Nephron (organoid): ENCODE measurements around the gene OSBPL5.

Experiments used
- H3K27ac Mint-ChIP-seq, 3 experiments: 2 replicates each; pipeline ENCODE4 v1.8.0; 2020; ENCODE audit warnings: mixed read lengths in 3 of 3, mild to moderate bottlenecking in 2 of 3, moderate library complexity in 1 of 3
- H3K27me3 Mint-ChIP-seq: 2 replicates; pipeline ENCODE4 v1.8.0; 2021; ENCODE audit warnings: low read depth, mild to moderate bottlenecking, moderate library complexity, mixed read lengths
- H3K36me3 Mint-ChIP-seq: 2 replicates; pipeline ENCODE4 v1.8.0; 2020; ENCODE audit warnings: low read depth, mixed read lengths
- H3K4me1 Mint-ChIP-seq: 2 replicates; pipeline ENCODE4 v1.8.0; 2020; ENCODE audit warnings: mixed read lengths
- H3K4me3 Mint-ChIP-seq, 3 experiments: 2 replicates each; pipeline ENCODE4 v1.8.0; 2020; ENCODE audit warnings: mild to moderate bottlenecking in 3 of 3, mixed read lengths in 3 of 3, moderate library complexity in 2 of 3
- H3K9me3 Mint-ChIP-seq: 2 replicates; pipeline ENCODE4 v1.8.0; 2020; ENCODE audit warnings: mixed read lengths
- CTCF ChIP-seq, 3 experiments: fragments of 200-600 bp; sonication (generic); IDR thresholded peaks; one replicate each; pipeline ENCODE4 v1.5.0; 2021; ENCODE audit warnings: antibody characterized with exemption in 3 of 3; ENCODE audit not compliant: unreplicated experiment in 3 of 3

Gene OSBPL5

GRCh38 chr11:3107608-3108182 is 57.4 kb downstream of the OSBPL5 start:
- no peak for TF ChIP-seq CTCF (IDR thresholded peaks at IDR 0.05; ENCODE audit: unreplicated experiment in 3 of 3)
- Mint-ChIP-seq H3K4me1 (no peaks in the 10 kb centered on the region), H3K27ac (no peak overlapping the region), H3K9me3 (peaks cover 8% of the 10 kb centered on the region), H3K36me3 (peaks cover 33% of the 10 kb centered on the region), H3K27me3 (no peaks in the 10 kb centered on the region), H3K4me3 (no peak overlapping the region)

- Mint-ChIP-seq H3K4me1 (no peaks in the 10 kb centered on the region), H3K27me3 (no peaks in the 10 kb centered on the region), H3K27ac (no peak overlapping the region), H3K36me3 (peaks cover 25% of the 10 kb centered on the region), H3K4me3 (no peak overlapping the region), H3K9me3 (peaks cover 3% of the 10 kb centered on the region)
- no peak for TF ChIP-seq CTCF (IDR thresholded peaks at IDR 0.05; ENCODE audit: unreplicated experiment in 3 of 3)
These were observed 58.2 kb downstream of the OSBPL5 start for GRCh38 chr11:3106736-3107524.

GRCh38 chr11:3105791-3106735 is 59.0 kb downstream of the OSBPL5 start:
- H3K27ac Mint-ChIP-seq, result no peak overlapping the region
- H3K36me3 Mint-ChIP-seq, result peaks cover 16% of the 10 kb centered on the region
- H3K4me3 Mint-ChIP-seq, result no peak overlapping the region
- no peaks in the 10 kb centered on the region for H3K4me1 Mint-ChIP-seq
- TF ChIP-seq CTCF (IDR thresholded peaks at IDR 0.05; ENCODE audit: unreplicated experiment in 3 of 3), result no peak
- no peaks in the 10 kb centered on the region for H3K9me3 Mint-ChIP-seq
- no peaks in the 10 kb centered on the region for H3K27me3 Mint-ChIP-seq

DNA sequence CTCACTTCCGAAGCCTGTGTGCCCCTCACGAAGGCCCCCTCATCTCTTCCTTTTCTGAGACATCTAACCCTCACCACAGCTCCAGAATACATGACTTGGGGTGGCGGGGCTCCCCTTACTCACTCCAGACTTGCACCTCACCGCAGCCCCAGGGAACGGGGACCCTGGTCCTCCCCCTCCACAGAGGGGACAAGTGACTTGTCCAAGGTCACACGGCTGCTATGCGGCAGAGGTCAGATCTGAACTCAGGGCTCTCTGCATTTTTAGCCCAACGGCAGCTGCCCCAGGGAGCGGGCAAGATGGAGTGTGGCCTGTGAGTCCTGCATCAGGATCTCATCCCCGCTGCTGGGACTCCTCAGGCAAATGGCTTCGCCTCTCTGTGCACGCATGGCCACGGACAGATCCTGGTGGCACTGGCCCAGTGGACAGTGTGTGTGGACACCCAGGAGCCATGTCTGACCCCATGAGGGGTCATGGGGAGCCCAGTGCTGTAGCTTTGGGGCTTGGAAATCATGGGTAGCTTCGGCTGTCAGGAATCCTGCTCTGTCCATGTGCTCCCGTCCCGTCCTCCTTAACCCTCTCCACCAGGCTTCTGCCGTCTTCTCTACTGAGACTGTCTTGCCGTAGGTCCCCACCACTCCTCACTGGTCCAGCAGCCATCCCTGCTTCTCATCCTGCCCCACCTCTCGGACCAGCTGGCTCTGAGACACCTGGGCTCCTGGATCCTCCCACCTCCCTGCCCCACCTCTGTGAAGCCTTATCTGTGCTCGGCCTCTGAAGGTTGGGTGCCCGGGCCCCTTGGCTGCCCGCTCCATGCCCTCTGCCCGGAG is 59.9 kb downstream of the OSBPL5 start:
- H3K36me3 Mint-ChIP-seq, result peaks cover 8% of the 10 kb centered on the region
- H3K9me3 Mint-ChIP-seq, result no peaks in the 10 kb centered on the region
- H3K4me1 Mint-ChIP-seq, result no peaks in the 10 kb centered on the region
- peaks cover 3% of the 10 kb centered on the region for H3K27me3 Mint-ChIP-seq
- H3K27ac Mint-ChIP-seq, result no peak overlapping the region
- TF ChIP-seq CTCF (IDR thresholded peaks at IDR 0.05; ENCODE audit: unreplicated experiment in 3 of 3), result no peak
- H3K4me3 Mint-ChIP-seq, result no peak overlapping the region

- Mint-ChIP-seq H3K4me1 (no peaks in the 10 kb centered on the region), H3K27me3 (peaks cover 3% of the 10 kb centered on the region), H3K9me3 (no peaks in the 10 kb centered on the region), H3K27ac (no peak overlapping the region), H3K4me3 (no peak overlapping the region), H3K36me3 (peaks cover 5% of the 10 kb centered on the region)
- no peak for TF ChIP-seq CTCF (IDR thresholded peaks at IDR 0.05; ENCODE audit: unreplicated experiment in 3 of 3)
These were observed 60.9 kb downstream of the OSBPL5 start for GRCh38 chr11:3104051-3104714.
